CD14-positive monocyte (primary cell): ENCODE results near the gene SMAD6. TPM values are rescaled to one million over a fixed set of nuclear protein-coding genes. Genes with fewer than 3 reads are reported as not detected.

ENCODE experiments used
- DNase-seq, 3 donors: peaks; one replicate each; pipeline ENCODE4 v3.0.0-alpha.2; 2011 to 2022
- H2AFZ ChIP-seq: 2 replicates; pipeline ENCODE4 v1.6.0; 2012; ENCODE audit warnings: mild to moderate bottlenecking, low read depth, low read length, inconsistent platforms; ENCODE audit not compliant: insufficient read depth, poor library complexity, severe bottlenecking
- H3K27ac ChIP-seq, 2 donors: 1 replicate in 1 of 2; 2 replicates in 1 of 2; pipeline ENCODE4 v1.5.1; 2012 to 2013; ENCODE audit warnings: low read length in 2 of 2, control low read depth in 1 of 2, inconsistent platforms in 1 of 2, low read depth in 1 of 2, mild to moderate bottlenecking in 1 of 2
- H3K27me3 ChIP-seq, 2 donors: one replicate each; pipeline versions ENCODE4 v1.6.0 to v1.6.1; 2011 to 2013; ENCODE audit warnings: low read length in 2 of 2; ENCODE audit not compliant: control insufficient read depth in 2 of 2, insufficient read depth in 2 of 2
- H3K36me3 ChIP-seq, 2 donors: replicated peaks in 1 of 2; 1 replicate in 1 of 2; 2 replicates in 1 of 2; pipeline versions ENCODE4 v1.5.1 to v1.6.1; 2012 to 2013; ENCODE audit warnings: low read length in 2 of 2, control low read depth in 1 of 2, inconsistent platforms in 1 of 2, mild to moderate bottlenecking in 1 of 2; ENCODE audit not compliant: insufficient read depth in 2 of 2, control insufficient read depth in 1 of 2
- H3K4me1 ChIP-seq, 2 donors: 1 replicate in 1 of 2; 2 replicates in 1 of 2; pipeline versions ENCODE4 v1.5.1 to v1.6.1; 2012 to 2013; ENCODE audit warnings: low read length in 2 of 2, control low read depth in 1 of 2, inconsistent platforms in 1 of 2, mild to moderate bottlenecking in 1 of 2, moderate library complexity in 1 of 2; ENCODE audit not compliant: insufficient read depth in 2 of 2, control insufficient read depth in 1 of 2
- H3K4me2 ChIP-seq: replicated peaks from 2 replicates; pipeline ENCODE3; 2012; ENCODE audit warnings: low read length, moderate library complexity, mild to moderate bottlenecking; ENCODE audit not compliant: poor library complexity, severe bottlenecking; ENCODE audit errors: extremely low read depth
- H3K4me3 ChIP-seq, 3 experiments: fragments of 200-600 bp in 1 of 3; sonication (generic) in 1 of 3; replicated peaks in 1 of 3; 1 replicate in 2 of 3; 2 replicates in 1 of 3; pipeline ENCODE4 v1.5.1; 2011 to 2013; ENCODE audit warnings: low read length in 3 of 3, mild to moderate bottlenecking in 3 of 3, control low read depth in 2 of 3, low read depth in 2 of 3, inconsistent platforms in 1 of 3, moderate library complexity in 1 of 3
- H3K79me2 ChIP-seq: 2 replicates; pipeline ENCODE4 v1.6.0; 2012; ENCODE audit warnings: mild to moderate bottlenecking, control low read depth, inconsistent platforms, low read length, moderate library complexity; ENCODE audit not compliant: insufficient read depth
- H3K9ac ChIP-seq: 2 replicates; pipeline ENCODE4 v1.6.0; 2017; ENCODE audit warnings: low read length, mild to moderate bottlenecking; ENCODE audit not compliant: insufficient read depth, poor library complexity, severe bottlenecking
- H3K9me3 ChIP-seq, 2 donors: replicated peaks in 1 of 2; 1 replicate in 1 of 2; 2 replicates in 1 of 2; pipeline versions ENCODE4 v1.5.1 to v1.6.1; 2012 to 2013; ENCODE audit warnings: low read length in 2 of 2, control low read depth in 1 of 2; ENCODE audit not compliant: control insufficient read depth in 1 of 2, insufficient read depth in 1 of 2
- H4K20me1 ChIP-seq: 2 replicates; pipeline ENCODE4 v1.6.0; 2012; ENCODE audit warnings: mild to moderate bottlenecking, low read length, control low read depth, moderate library complexity; ENCODE audit not compliant: insufficient read depth
- H3K27ac Mint-ChIP-seq, 7 donors: one replicate each; pipeline ENCODE4 v1.8.0; 2020; ENCODE audit warnings: mild to moderate bottlenecking in 7 of 7, mixed read lengths in 7 of 7, moderate library complexity in 6 of 7, inconsistent platforms in 2 of 7
- H3K27me3 Mint-ChIP-seq, 3 donors: one replicate each; pipeline ENCODE4 v1.8.0; 2021 to 2022; ENCODE audit warnings: low read depth in 3 of 3, mild to moderate bottlenecking in 3 of 3, mixed read lengths in 3 of 3, moderate library complexity in 3 of 3, inconsistent platforms in 1 of 3
- H3K36me3 Mint-ChIP-seq, 2 donors: one replicate each; pipeline ENCODE4 v1.8.0; 2020; ENCODE audit warnings: mixed read lengths in 2 of 2, inconsistent platforms in 1 of 2, mild to moderate bottlenecking in 1 of 2
- H3K4me1 Mint-ChIP-seq: one replicate; pipeline ENCODE4 v1.8.0; 2020; ENCODE audit warnings: mild to moderate bottlenecking, mixed read lengths
- H3K4me3 Mint-ChIP-seq, 2 donors: one replicate each; pipeline ENCODE4 v1.8.0; 2020; ENCODE audit warnings: mild to moderate bottlenecking in 2 of 2, mixed read lengths in 2 of 2, moderate library complexity in 1 of 2
- H3K9me3 Mint-ChIP-seq, 7 donors: one replicate each; pipeline ENCODE4 v1.8.0; 2020 to 2022; ENCODE audit warnings: mixed read lengths in 7 of 7, mild to moderate bottlenecking in 6 of 7, moderate library complexity in 6 of 7, inconsistent platforms in 2 of 7
- CTCF ChIP-seq: fragments of 200-600 bp; IDR thresholded peaks from one replicate; pipeline ENCODE4 v1.8.0; 2022; ENCODE audit warnings: antibody characterized with exemption, mild to moderate bottlenecking
- WGBS: methylation state at CpG from one replicate; pipeline ENCODE4 v1.1.5; 2013; ENCODE audit warnings: missing lambda C conversion rate; ENCODE audit not compliant: insufficient coverage; 5-methylcytosine and 5-hydroxymethylcytosine counted together
- intact Hi-C, 2 donors: fragments of 100-400 bp; cut with micrococcal nuclease; formaldehyde crosslinking; loops; one replicate each; pipeline versions ENCODE4 v1.15.0 to v1.15.1; 2023
- polyA plus RNA-seq, 3 donors: library from polyadenylated mRNA; depleted of rRNA in 1 of 3; unstranded in 2 of 3; stranded (reverse) in 1 of 3; fragments of 300-500 nt in 2 of 3; fragments of >200 nt in 1 of 3; fragmentation: Illumina TruSeq in 2 of 3; gene quantifications; 1 replicate in 2 of 3; 2 replicates in 1 of 3; pipeline ENCODE4 v1.2.3, GENCODE V29; 2012 to 2021

Gene SMAD6
- polyA plus RNA-seq, 3 donors = 0.31 TPM; not detected in 2

DNA sequence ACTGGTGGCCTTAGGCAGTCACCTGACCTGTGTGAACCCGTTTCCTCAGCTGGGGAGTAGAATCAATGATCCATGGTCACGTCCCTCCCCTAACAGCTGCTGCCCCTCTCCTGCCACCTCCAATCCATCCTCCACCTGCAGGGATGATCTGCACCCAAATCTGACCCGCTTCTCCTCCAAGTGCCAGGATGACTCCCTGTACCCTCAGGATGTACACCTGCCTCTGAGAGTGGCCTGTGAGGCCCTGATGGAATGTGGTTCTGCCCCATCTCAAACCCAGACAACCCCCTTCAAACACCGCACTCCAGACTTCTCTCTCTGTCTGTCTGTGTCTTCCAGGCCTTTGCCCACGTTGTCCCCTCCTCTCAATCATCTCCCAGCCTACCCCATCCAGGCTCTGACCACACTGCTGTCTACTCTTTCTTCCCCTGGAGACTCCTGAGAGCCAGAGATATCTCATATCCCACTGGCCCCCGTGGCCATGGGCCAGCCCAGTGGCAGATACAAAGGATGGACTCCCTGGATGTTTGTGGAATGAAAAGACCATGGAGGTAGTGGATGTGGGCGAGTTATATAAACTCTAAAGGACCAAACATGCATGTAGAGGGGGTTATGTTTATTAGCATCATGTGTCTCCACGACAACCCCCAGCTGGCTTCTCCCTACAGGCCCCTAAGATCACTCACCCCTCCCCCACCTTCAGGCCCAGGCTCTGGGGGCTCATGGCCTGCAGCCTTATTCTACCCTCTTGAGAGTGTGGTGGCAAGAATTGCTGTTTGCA is 84.9 kb downstream of the SMAD6 start:
- H3K79me2 ChIP-seq = no peaks in the 10 kb centered on the region
- Mint-ChIP-seq H3K27me3 (peaks cover 2 to 4% (median 3%) of the 10 kb centered on the region in 3 donors), H3K9me3 (peaks cover 0 to 3% (median 0%) of the 10 kb centered on the region in 7 donors), H3K36me3 (no peaks in the 10 kb centered on the region), H3K4me1 (peaks cover 2% of the 10 kb centered on the region), H3K27ac (no peak overlapping the region), H3K4me3 (no peak overlapping the region)
- H3K4me1 ChIP-seq = no peaks in the 10 kb centered on the region
- no peaks in the 10 kb centered on the region for H3K9me3 ChIP-seq
- no peak overlapping the region for H2AFZ ChIP-seq
- H3K9ac ChIP-seq = no peak overlapping the region
- intact Hi-C loops = loop anchor here in 1 of 2 donors (5.0 kb wide), 1 partner anchor 65 kb away; no protein-coding TSS in a partner anchor
- H3K4me3 ChIP-seq = no peak overlapping the region
- H4K20me1 ChIP-seq = no peaks in the 10 kb centered on the region
- WGBS = 95% methylated on average over 4 of the region's 8 CpGs
- H3K4me2 ChIP-seq = no peak overlapping the region
- H3K27me3 ChIP-seq = no peaks in the 10 kb centered on the region
- H3K36me3 ChIP-seq = no peaks in the 10 kb centered on the region
- TF ChIP-seq CTCF = no peak
- no peak overlapping the region for H3K27ac ChIP-seq
- DNase-seq = no peak

- WGBS = 100% methylated on average over 1 of the region's 1 CpG
- no peak overlapping the region for H3K4me3 Mint-ChIP-seq
Observed at GRCh38 chr15:66787489-66787871, 85.4 kb downstream of the SMAD6 start.

More at GRCh38 chr15:66787489-66787871, 85.4 kb downstream of the SMAD6 start:
- intact Hi-C loops = loop anchor here in 1 of 2 donors (5.0 kb wide), 1 partner anchor 65 kb away; no protein-coding TSS in a partner anchor
- Histone ChIP-seq H3K27me3 (no peaks in the 10 kb centered on the region), H3K79me2 (no peaks in the 10 kb centered on the region), H3K36me3 (no peaks in the 10 kb centered on the region), H3K9me3 (no peaks in the 10 kb centered on the region), H3K4me2 (no peak overlapping the region), H3K9ac (no peak overlapping the region), H2AFZ (no peak overlapping the region), H3K4me3 (no peak overlapping the region), H3K4me1 (no peaks in the 10 kb centered on the region), H4K20me1 (no peaks in the 10 kb centered on the region), H3K27ac (no peak overlapping the region)
- Mint-ChIP-seq H3K4me1 (peaks cover 2% of the 10 kb centered on the region), H3K27ac (no peak overlapping the region), H3K27me3 (peaks cover 2 to 4% (median 3%) of the 10 kb centered on the region in 3 donors), H3K9me3 (peaks cover 0 to 3% (median 0%) of the 10 kb centered on the region in 7 donors), H3K36me3 (no peaks in the 10 kb centered on the region)
- no peak for TF ChIP-seq CTCF
- no peak for DNase-seq
